GM12878 (cell line): ENCODE results near the gene C3orf33. TPM values are rescaled to one million over a fixed set of nuclear protein-coding genes. Genes with fewer than 3 reads are reported as not detected.

ENCODE experiments used
- BCL3 ChIP-seq: IDR thresholded peaks from 2 replicates; pipeline ENCODE4 v1.6.1; 2011; ENCODE audit warnings: borderline replicate concordance, low read depth, mild to moderate bottlenecking, moderate library complexity, low read length; ENCODE audit not compliant: insufficient read depth, poor library complexity, severe bottlenecking
- CEBPZ ChIP-seq: fragments of 150-350 bp; IDR thresholded peaks from 2 replicates; pipeline ENCODE4 v1.6.1; 2016; ENCODE audit warnings: low read depth, low read length
- CHD1 ChIP-seq: IDR thresholded peaks from 2 replicates; pipeline ENCODE4 v1.6.1; 2012; ENCODE audit warnings: low read depth, low read length, improper control_type of control experiment
- CHD4 ChIP-seq: fragments of 200-600 bp; sonication (generic); IDR thresholded peaks from 2 replicates; pipeline ENCODE4 v1.6.1; 2016; ENCODE audit warnings: mild to moderate bottlenecking
- E4F1 ChIP-seq: fragments of 450-650 bp; IDR thresholded peaks from 2 replicates; pipeline ENCODE4 v1.6.1; 2018; ENCODE audit warnings: borderline replicate concordance, mild to moderate bottlenecking; ENCODE audit not compliant: partially characterized antibody
- FOXM1 ChIP-seq: IDR thresholded peaks from 2 replicates; pipeline ENCODE4 v1.6.1; 2012; ENCODE audit warnings: low read depth, mild to moderate bottlenecking, inconsistent platforms, low read length, moderate library complexity
- HDAC6 ChIP-seq: fragments of 200-600 bp; sonication (generic); IDR thresholded peaks from one replicate; pipeline ENCODE4 v1.8.0; 2017; ENCODE audit warnings: antibody characterized with exemption; ENCODE audit not compliant: unreplicated experiment
- IKZF1 ChIP-seq: fragments of 450-650 bp; conservative IDR thresholded peaks from 2 replicates; pipeline ENCODE4 v1.6.1; 2017; ENCODE audit warnings: antibody characterized with exemption, mild to moderate bottlenecking
- IRF5 ChIP-seq: fragments of 450-650 bp; IDR thresholded peaks from 2 replicates; pipeline ENCODE4 v1.6.1; 2017; ENCODE audit warnings: borderline replicate concordance
- PRDM15 ChIP-seq: fragments of 450-650 bp; formaldehyde crosslinking; IDR thresholded peaks from 2 replicates; pipeline ENCODE4 v1.4.0; 2020; ENCODE audit warnings: mild to moderate bottlenecking, moderate library complexity
- SMARCA5 ChIP-seq: fragments of 450-650 bp; IDR thresholded peaks from 2 replicates; pipeline ENCODE4 v1.6.1; 2017; ENCODE audit warnings: mild to moderate bottlenecking
- SREBF1 ChIP-seq: IDR thresholded peaks from 2 replicates; pipeline ENCODE4 v1.6.1; 2012; ENCODE audit warnings: mild to moderate bottlenecking, low read length
- SUPT20H ChIP-seq: IDR thresholded peaks from 2 replicates; pipeline ENCODE4 v1.6.1; 2011; ENCODE audit warnings: low read depth, mild to moderate bottlenecking, low read length, moderate library complexity, borderline replicate concordance; ENCODE audit not compliant: control insufficient read depth
- WRNIP1 ChIP-seq: IDR thresholded peaks from 2 replicates; pipeline ENCODE4 v1.6.1; 2011; ENCODE audit warnings: low read depth, low read length, improper control_type of control experiment, borderline replicate concordance
- YY1 ChIP-seq: IDR thresholded peaks from 2 replicates; pipeline ENCODE4 v1.6.1; 2011; ENCODE audit warnings: low read depth, mild to moderate bottlenecking, low read length
- ZNF622 ChIP-seq: fragments of 450-650 bp; IDR thresholded peaks from 2 replicates; pipeline ENCODE4 v1.6.1; 2017; ENCODE audit warnings: mild to moderate bottlenecking, inconsistent platforms
- polyA plus RNA-seq, 11 experiments: library from polyadenylated mRNA; depleted of rRNA in 4 of 11; unstranded in 6 of 11; stranded (reverse) in 5 of 11; fragments of >200 nt; fragmentation: Nextera tagmentation in 4 of 11; fragmentation: Illumina TruSeq in 1 of 11; extraction: Ambion mirVana in 4 of 11; extraction: Trizol in 1 of 11; gene quantifications; 1 replicate in 1 of 11; 2 replicates in 10 of 11; pipeline versions ENCODE4 v1.2.1 to v1.2.3, GENCODE V29; 2011 to 2016; ENCODE audit warnings: inconsistent platforms in 2 of 11, missing spikeins in 2 of 11, low read depth in 1 of 11
- total RNA-seq, 4 experiments: library from RNA; depleted of rRNA in 3 of 4; stranded (reverse); fragments of >200 nt in 3 of 4; fragmentation: Illumina TruSeq in 1 of 4; extraction: Trizol in 1 of 4; gene quantifications; 2 replicates each; pipeline versions ENCODE4 v1.2.1 to v1.2.3, GENCODE V29; 2013 to 2021

C3orf33 gene
- total and polyA plus RNA-seq, 10 of the 15 experiments (the other 5 are each of a cell fraction or from before 2014, with no cell fraction given): 0.35 to 1.7 (median 0.90) TPM

- TF ChIP-seq PRDM15 (CRISPR knock-in tag) (peak; percentile 94), FOXM1 (no peak), CEBPZ (0 out of 2 replicates have a peak, but pooled peaks have one; percentile 23), BCL3 (peak; percentile 72), E4F1 (peak; percentile 81), SUPT20H (no peak), IKZF1 (peak; percentile 94), ZNF622 (no peak), YY1 (peak; percentile 84; the same call in 1 of the 2 replicates), CHD1 (0 out of 2 replicates have a peak, but pooled peaks have one; percentile 50), SMARCA5 (peak; percentile 70), HDAC6 (peak; percentile 38), SREBF1 (peak; percentile 88), IRF5 (no peak; the same call in 1 of the 2 replicates), CHD4 (no peak), WRNIP1 (peak; percentile 99; the same call in 1 of the 2 replicates)
Measured at GRCh38 chr3:155854141-155854940, 48.3 kb upstream of the C3orf33 start, which contains the start of gene SLC33A1 (continued).
